Coronary artery (tissue), 2 donors: ENCODE data around the gene PSMB1.

Source experiments
- DNase-seq: peaks from one replicate; pipeline ENCODE4 v3.0.0-alpha.2; 2017; ENCODE audit warnings: low spot score
- H3K27ac ChIP-seq, 2 donors: fragments of 200-600 bp; sonication (generic); one replicate each; pipeline ENCODE4 v1.5.1; 2016 to 2019
- H3K4me3 ChIP-seq: fragments of 200-600 bp; sonication (generic); 2 replicates; pipeline ENCODE4 v1.5.1; 2016; ENCODE audit warnings: mild to moderate bottlenecking, moderate library complexity
- CTCF ChIP-seq: fragments of 200-600 bp; sonication (generic); IDR thresholded peaks from one replicate; pipeline ENCODE4 v1.5.1; 2019; ENCODE audit warnings: antibody characterized with exemption

Gene PSMB1

GRCh38 chr6:170500955-170501590 lies 52.0 kb downstream of the PSMB1 start:
- no peak for TF ChIP-seq CTCF
- no peak for DNase-seq
- Histone ChIP-seq H3K4me3 (no peak overlapping the region), H3K27ac (no peak overlapping the region)

DNA sequence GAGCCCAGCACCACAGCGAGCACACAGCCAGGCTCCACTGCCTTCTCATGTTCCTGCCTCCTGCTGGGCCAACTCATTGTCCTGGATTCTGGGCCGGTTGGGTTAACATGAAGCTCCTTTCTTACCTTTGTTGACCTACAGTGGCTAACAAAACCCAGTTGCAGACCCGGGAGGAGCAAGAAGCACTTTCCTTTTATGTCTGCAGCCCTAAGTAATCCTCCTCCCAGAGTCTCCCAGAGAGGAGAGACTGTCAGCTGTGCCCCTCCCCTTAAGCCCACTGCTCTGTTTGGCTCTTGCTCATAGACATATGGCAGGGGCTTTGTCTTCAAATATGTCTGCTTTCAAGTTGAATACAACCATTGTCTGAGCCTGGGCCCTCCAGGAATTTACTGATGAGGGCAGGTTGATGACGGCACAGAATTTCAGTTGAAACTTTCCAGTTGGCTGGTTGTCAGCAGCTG lies 55.2 kb downstream of the PSMB1 start:
- Histone ChIP-seq H3K4me3 (no peak overlapping the region), H3K27ac (no peak overlapping the region)
- no peak for TF ChIP-seq CTCF
- DNase-seq: no peak

DNA sequence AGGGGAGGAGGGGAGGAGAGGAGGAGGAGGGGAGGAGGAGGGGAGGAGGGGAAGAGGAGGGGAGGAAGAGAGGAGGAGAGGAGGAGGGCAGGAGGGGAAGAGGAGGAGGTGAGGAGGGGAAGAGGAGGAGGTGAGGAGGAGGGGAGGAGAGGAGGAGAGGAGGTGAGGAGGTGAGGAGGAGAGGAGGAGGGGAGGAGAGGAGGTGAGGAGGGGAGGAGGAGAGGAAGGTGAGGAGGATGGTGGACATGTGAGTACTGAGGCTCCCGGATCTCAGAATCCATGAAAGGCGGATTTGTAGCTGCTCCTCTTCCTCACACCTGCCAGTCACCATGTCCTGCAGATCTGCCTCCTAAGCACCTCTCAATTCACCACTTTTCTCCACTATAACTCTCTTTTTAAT lies 59.8 kb downstream of the PSMB1 start:
- Histone ChIP-seq H3K4me3 (no peak overlapping the region), H3K27ac (no peak overlapping the region)
- no peak for TF ChIP-seq CTCF
- DNase-seq: no peak

DNA sequence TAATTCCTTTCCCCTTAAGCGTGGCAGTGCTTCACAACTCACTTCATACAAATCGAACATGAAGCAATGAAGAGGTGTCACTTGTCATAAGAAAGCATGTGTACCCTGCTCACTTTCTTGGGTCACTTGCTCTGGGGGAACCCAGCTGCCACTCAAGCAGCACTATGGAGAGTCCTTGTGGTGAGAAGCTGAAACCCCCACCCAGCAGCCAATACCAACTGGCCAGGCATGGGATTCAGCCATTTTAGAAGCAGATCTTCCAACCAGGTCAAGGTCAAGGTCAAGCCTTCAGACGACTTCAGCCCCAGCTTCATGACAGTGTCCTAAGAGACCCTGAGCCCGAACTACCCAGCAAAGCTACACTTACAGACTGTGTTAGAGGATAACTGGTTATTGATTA lies 62.8 kb downstream of the PSMB1 start:
- no peak for DNase-seq
- TF ChIP-seq CTCF: no peak
- Histone ChIP-seq H3K4me3 (no peak overlapping the region), H3K27ac (no peak overlapping the region)

DNA sequence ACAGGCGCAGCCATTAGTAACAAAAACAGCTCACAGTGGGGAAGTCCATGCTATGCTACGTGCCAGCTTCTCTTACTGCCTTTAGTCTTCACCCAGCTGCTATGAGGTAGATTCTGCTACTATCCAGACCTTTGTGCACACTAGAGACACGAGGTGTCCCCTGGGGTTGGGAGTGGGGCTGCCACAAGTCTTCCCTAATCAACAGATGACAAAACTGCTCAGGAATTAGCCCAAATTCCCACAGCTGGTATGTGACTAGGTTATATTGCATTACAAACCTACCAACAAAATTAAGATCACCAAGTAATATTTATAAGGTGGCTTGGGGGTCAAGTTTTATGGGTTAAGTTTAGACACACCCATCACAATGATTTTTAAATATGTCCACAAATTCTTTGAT lies 63.3 kb downstream of the PSMB1 start:
- TF ChIP-seq CTCF: no peak
- Histone ChIP-seq H3K27ac (no peak overlapping the region), H3K4me3 (no peak overlapping the region)
- no peak for DNase-seq

DNA sequence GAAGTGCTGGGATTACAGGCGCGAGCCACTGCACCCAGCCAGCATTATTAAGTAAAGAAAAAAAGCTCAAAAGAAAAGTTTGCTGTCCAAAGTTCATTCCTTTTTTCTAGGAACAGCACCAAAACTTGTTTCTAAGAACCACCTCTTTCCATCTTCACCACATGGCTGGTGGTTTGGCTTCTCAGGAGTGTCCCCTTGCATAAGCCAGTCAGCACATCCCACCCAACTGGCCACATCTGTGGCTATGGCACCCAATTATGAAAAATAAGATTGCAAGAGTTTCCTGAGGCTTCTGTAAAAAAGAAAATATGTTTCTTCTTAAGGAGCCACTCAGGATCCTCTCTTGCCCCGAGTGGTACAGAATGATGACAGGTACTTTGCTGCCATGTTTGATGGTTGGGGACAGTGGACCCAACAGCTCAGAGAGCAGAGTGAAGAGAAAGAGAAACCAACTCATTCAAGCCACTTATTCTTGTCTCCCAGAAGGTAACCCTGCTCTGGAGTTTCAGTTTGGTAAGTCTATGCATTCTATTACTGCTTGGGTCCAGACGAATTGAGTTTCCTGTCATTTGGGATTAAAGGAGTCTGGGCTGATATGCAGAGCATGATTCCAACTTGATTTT lies 65.3 kb downstream of the PSMB1 start:
- no peak for DNase-seq
- no peak overlapping the region for H3K27ac ChIP-seq
- no peak for TF ChIP-seq CTCF

DNA sequence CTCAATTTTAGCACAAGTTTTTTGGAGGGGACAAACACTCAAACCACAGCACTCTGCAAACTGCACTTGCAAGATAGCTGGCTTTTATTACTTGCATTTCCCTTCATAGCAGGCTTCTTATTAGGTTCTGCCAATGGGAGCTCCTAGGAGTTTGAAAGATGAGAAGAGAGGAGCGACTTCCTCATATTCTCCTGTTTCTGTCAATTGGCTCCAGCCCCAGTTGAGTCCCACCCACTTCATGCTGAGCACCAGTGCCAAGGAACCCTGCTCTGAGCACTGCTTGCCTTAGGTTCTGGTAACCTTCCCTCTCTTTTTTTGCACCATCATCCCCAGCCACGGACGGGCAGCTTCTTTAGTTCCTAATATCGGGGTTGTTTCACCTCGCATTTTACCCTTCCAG lies 67.9 kb downstream of the PSMB1 start:
- TF ChIP-seq CTCF: no peak
- DNase-seq: no peak
- Histone ChIP-seq H3K27ac (no peak overlapping the region), H3K4me3 (no peak overlapping the region)

More for the DNA sequence above, 65.3 kb downstream of the PSMB1 start:
- H3K4me3 ChIP-seq: no peak overlapping the region
